ENCODE data around the gene IL36RN.

The IL36RN gene

GRCh38 chr2:113104054-113104611 is 45.1 kb downstream of the IL36RN start:
- DNase-seq, result no peak

GRCh38 chr2:113105047-113105785 is 46.2 kb downstream of the IL36RN start:
- peak; percentile 16 for DNase-seq

- no peak for DNase-seq
Observed at GRCh38 chr2:113111121-113111520, 52.1 kb downstream of the IL36RN start.

GRCh38 chr2:113111823-113112287 is 52.9 kb downstream of the IL36RN start:
- no peak for DNase-seq

GRCh38 chr2:113112441-113112840 is 53.4 kb downstream of the IL36RN start:
- no peak for DNase-seq

- DNase-seq, result no peak
Observed at GRCh38 chr2:113112871-113113270, 53.9 kb downstream of the IL36RN start.

GRCh38 chr2:113113807-113114206 is 54.8 kb downstream of the IL36RN start:
- no peak for DNase-seq
